Karpas-422 (cell line): Measurements from ENCODE around the gene TNN. TPM values are rescaled to one million over a fixed set of nuclear protein-coding genes. Genes with fewer than 3 reads are reported as not detected.

Experiments used
- DNase-seq: peaks from one replicate; pipeline ENCODE4 v3.0.0-alpha.2; 2015
- H2AFZ ChIP-seq: fragments of 200-600 bp; sonication (generic); 2 replicates; pipeline ENCODE4 v1.6.1; 2014; ENCODE audit warnings: antibody characterized with exemption, low read length, mixed read lengths
- H3K27ac ChIP-seq: fragments of 200-600 bp; sonication (generic); 2 replicates; pipeline ENCODE4 v1.5.1; 2014; ENCODE audit warnings: mild to moderate bottlenecking, low read length, moderate library complexity
- H3K27me3 ChIP-seq: fragments of 200-600 bp; sonication (generic); 2 replicates; pipeline ENCODE4 v1.6.1; 2014; ENCODE audit warnings: low read length, mixed read lengths
- H3K36me3 ChIP-seq: fragments of 200-600 bp; sonication (generic); 2 replicates; pipeline ENCODE4 v1.6.1; 2014; ENCODE audit warnings: low read length, mixed read lengths; ENCODE audit not compliant: insufficient read depth
- H3K4me1 ChIP-seq: fragments of 200-600 bp; sonication (generic); 2 replicates; pipeline ENCODE4 v1.6.1; 2014; ENCODE audit warnings: mild to moderate bottlenecking, low read length, mixed read lengths
- H3K4me2 ChIP-seq: fragments of 200-600 bp; sonication (generic); 2 replicates; pipeline ENCODE4 v1.6.1; 2014; ENCODE audit warnings: low read length, low read depth, mild to moderate bottlenecking; ENCODE audit not compliant: poor library complexity, severe bottlenecking
- H3K4me3 ChIP-seq: fragments of 200-600 bp; sonication (generic); 2 replicates; pipeline ENCODE4 v1.5.1; 2014; ENCODE audit warnings: mild to moderate bottlenecking, antibody characterized with exemption, low read length, mixed read lengths
- H3K79me2 ChIP-seq: fragments of 200-600 bp; sonication (generic); 2 replicates; pipeline ENCODE4 v1.6.1; 2014; ENCODE audit warnings: mild to moderate bottlenecking, low read length, mixed read lengths
- H3K9ac ChIP-seq: fragments of 200-600 bp; sonication (generic); 2 replicates; pipeline ENCODE4 v1.6.0; 2014; ENCODE audit warnings: low read length
- H3K9me2 ChIP-seq: fragments of 200-600 bp; sonication (generic), shearing (Covaris generic); replicated peaks from 2 replicates; pipeline ENCODE4 v1.6.0; 2014; ENCODE audit warnings: mild to moderate bottlenecking, low read length, moderate library complexity; ENCODE audit not compliant: insufficient read depth
- H3K9me3 ChIP-seq: fragments of 300-700, 200-600 bp; sonication (generic); 2 replicates; pipeline ENCODE4 v1.6.1; 2014; ENCODE audit warnings: low read length, mixed read lengths
- H4K20me1 ChIP-seq: fragments of 200-600 bp; sonication (generic); 2 replicates; pipeline ENCODE4 v1.6.1; 2014; ENCODE audit warnings: mild to moderate bottlenecking, antibody characterized with exemption, low read length, low read depth; ENCODE audit not compliant: insufficient read depth
- total RNA-seq: library from RNA; depleted of rRNA; stranded (reverse); fragments of >200 nt; shearing (Covaris generic); gene quantifications from 2 replicates; pipeline ENCODE4 v1.2.3, GENCODE V29; 2014; ENCODE audit warnings: low replicate concordance

The TNN gene
- total RNA-seq, 1 experiment from 2014 or later: not detected

DNA sequence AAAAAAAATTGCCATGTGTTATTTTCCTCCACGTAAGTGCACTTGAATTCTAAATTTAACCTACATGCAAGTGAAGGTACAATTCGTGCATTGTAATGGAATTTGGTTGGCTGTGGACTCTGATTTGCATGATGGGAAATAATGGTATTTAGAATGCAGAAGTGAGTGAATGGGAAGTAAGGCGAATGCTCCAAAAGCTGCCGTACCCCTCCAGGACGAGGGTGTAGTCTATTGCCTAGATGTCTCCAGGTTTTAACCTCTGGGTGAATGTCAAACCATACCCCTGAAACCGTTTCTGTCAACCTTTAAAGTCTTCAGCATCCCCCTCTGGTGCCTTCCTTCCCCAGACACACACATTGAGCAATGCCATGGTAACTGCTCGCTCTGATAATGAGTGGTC is 80.4 kb downstream of the TNN start:
- no peak overlapping the region for H3K27ac ChIP-seq
- H3K27me3 ChIP-seq: no peaks in the 10 kb centered on the region
- H4K20me1 ChIP-seq: peaks cover 3% of the 10 kb centered on the region; the same call in 1 of the 2 replicates
- H3K9me2 ChIP-seq: no peaks in the 10 kb centered on the region
- no peak overlapping the region for H2AFZ ChIP-seq
- H3K9me3 ChIP-seq: no peaks in the 10 kb centered on the region
- H3K9ac ChIP-seq: no peak overlapping the region
- H3K4me2 ChIP-seq: peak overlapping the region; percentile 51
- peaks cover 35% of the 10 kb centered on the region for H3K4me1 ChIP-seq
- no peak for DNase-seq
- no peaks in the 10 kb centered on the region for H3K36me3 ChIP-seq
- H3K4me3 ChIP-seq: peak overlapping the region; percentile 7; the same call in 1 of the 2 replicates
- no peaks in the 10 kb centered on the region for H3K79me2 ChIP-seq

DNA sequence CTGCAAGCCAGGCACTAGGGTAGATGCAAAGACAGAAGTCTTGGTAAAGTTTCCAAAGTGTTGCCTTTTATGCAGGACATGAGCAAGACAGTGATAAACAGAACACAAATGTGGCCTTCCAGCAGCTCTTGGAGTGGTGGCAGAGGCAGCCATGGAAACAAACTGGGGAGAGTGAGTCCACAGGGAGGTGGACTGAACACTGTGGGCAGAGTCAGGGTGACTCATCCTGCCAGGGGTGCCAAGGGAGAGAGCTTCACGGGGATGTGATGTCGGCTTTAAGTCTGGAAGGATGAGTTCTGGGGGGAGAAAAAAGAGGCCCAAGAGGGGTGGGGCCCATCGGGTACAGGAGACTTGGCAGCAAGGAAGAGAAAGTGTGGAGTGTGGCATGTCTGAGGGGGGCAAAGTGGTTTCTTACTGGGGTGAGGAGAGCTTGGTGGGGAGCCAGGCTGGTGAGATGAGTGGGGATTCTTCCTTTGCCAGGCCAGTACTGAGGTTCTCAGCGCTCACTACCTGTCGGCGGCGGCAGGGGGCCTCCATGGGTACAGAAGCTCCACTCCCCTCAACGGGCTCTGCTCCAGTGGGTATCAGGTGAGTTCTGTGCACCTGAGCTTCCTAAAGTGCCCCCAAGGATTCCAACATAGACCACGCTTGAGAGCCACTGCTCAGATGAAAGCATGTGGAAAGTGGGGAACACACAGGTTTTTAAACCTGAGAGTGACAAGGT is 83.1 kb downstream of the TNN start:
- H3K79me2 ChIP-seq: no peaks in the 10 kb centered on the region
- H3K4me3 ChIP-seq: no peak overlapping the region
- H3K36me3 ChIP-seq: no peaks in the 10 kb centered on the region
- no peaks in the 10 kb centered on the region for H3K9me2 ChIP-seq
- H3K4me1 ChIP-seq: peaks cover 47% of the 10 kb centered on the region
- no peak overlapping the region for H3K4me2 ChIP-seq
- no peaks in the 10 kb centered on the region for H4K20me1 ChIP-seq
- H3K9me3 ChIP-seq: no peaks in the 10 kb centered on the region
- no peaks in the 10 kb centered on the region for H3K27me3 ChIP-seq
- no peak overlapping the region for H2AFZ ChIP-seq
- no peak overlapping the region for H3K9ac ChIP-seq
- no peak overlapping the region for H3K27ac ChIP-seq
- DNase-seq: no peak

DNA sequence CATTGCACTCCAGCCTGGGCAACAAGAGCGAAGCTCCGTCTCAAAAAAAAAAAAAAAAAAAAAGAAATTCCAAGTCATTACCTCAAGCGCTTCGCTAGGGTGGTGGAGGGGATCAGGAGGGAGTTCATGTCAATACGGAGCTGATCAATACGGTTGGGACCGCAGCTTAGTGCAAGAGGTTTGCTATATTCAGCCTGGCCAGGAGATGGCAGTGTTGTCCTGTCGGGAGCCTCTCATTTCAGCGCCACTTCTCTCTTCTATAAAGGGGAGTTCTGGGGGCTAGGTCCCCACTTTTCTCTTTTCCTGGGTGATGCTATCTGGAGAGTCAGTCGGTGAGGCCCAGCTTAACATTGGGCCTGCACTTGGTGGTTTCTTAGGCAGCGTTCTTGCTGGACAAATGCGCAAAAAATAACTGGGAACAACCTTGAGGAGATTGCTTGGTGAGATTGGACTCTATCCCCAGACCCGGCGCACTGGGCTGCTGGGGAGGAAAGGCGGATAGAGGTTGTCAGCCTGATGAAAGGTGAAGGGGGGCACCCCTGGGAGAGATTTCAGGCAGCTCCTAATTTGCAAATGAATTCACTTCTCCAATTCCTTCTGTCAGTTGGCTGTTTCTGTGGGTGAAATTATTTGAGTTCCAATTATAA is 84.5 kb downstream of the TNN start:
- Histone ChIP-seq H3K9ac (no peak overlapping the region), H3K4me1 (peaks cover 55% of the 10 kb centered on the region), H4K20me1 (no peaks in the 10 kb centered on the region), H3K27me3 (no peaks in the 10 kb centered on the region), H3K9me3 (no peaks in the 10 kb centered on the region), H3K4me2 (peak overlapping the region; percentile 46), H3K27ac (no peak overlapping the region), H3K4me3 (no peak overlapping the region), H2AFZ (no peak overlapping the region), H3K79me2 (no peaks in the 10 kb centered on the region), H3K9me2 (no peaks in the 10 kb centered on the region), H3K36me3 (no peaks in the 10 kb centered on the region)
- DNase-seq: peak; percentile 88

DNA sequence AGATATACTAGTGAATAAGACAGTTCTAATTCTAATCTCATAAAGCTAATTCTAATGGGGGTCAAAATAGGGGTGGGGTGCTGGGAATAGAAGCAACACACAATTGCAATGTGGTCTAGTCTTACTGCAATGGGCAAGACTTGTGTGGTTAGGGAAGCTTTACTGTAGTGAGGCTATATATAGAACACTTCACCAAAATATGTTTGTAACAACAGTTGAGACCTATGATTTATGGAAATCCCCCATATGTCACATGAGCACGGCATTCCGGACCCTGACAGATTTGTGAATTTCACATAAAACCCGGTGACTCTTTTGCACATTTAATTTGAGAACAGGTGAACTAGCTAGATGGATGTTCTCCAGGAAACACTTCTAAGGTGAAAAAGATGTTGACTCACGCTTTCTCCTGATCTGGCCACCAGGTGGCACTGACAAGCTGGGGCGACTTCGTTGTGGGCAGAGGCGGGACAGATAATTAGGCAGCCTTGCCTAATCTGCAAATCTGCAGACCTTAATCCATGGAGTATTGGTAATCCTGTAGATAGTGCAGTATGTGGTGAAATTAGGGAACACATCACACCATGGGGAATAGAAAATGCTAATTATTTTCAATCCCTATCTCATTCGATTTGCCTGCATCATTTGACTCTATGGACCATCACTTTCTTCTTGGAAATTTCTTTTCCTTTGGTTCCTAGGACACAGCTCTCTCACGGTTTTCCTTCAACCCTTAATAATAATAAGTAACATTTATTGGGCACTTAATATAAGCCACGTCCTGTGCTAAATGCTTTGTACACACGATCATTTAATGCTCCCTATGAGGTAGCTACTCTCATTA is 87.2 kb downstream of the TNN start:
- H3K4me3 ChIP-seq: peak overlapping the region; percentile 32; the same call in 1 of the 2 replicates
- peak overlapping the region; percentile 67 for H3K4me2 ChIP-seq

DNA sequence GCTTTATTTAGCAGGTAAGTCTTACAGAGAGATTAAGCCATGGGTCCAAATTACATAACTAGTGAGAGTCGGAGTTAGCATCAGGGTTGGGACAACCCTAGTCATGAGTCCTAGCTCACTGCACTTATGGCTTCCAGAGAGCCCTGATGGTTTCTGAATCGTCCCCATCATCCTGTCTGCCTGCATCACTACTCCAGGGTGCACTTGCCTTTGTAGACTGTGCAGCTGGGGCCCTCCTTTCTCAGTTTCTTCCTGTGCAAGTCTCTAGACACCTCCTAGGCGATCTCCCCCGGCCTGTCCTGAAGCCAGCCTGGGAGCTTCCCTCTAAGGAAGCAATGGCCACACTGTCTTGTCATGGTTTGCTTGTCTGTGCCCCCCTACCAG is 87.8 kb downstream of the TNN start:
- Histone ChIP-seq H3K27ac (peak overlapping the region; percentile 83), H4K20me1 (no peaks in the 10 kb centered on the region), H3K9me2 (no peaks in the 10 kb centered on the region), H3K4me2 (peak overlapping the region; percentile 67), H3K9me3 (no peaks in the 10 kb centered on the region), H3K9ac (peak overlapping the region; percentile 27; the same call in 1 of the 2 replicates), H2AFZ (no peak overlapping the region), H3K36me3 (peaks cover 17% of the 10 kb centered on the region), H3K27me3 (no peaks in the 10 kb centered on the region), H3K4me3 (peak overlapping the region; percentile 32; the same call in 1 of the 2 replicates), H3K79me2 (no peaks in the 10 kb centered on the region), H3K4me1 (peaks cover 52% of the 10 kb centered on the region)
- peak; percentile 72 for DNase-seq

More for the DNA sequence above, 87.2 kb downstream of the TNN start:
- H4K20me1 ChIP-seq: no peaks in the 10 kb centered on the region
- peaks cover 52% of the 10 kb centered on the region for H3K4me1 ChIP-seq
- H3K27me3 ChIP-seq: no peaks in the 10 kb centered on the region
- H3K9me2 ChIP-seq: no peaks in the 10 kb centered on the region
- no peaks in the 10 kb centered on the region for H3K9me3 ChIP-seq
- DNase-seq: peak; percentile 94
- peak overlapping the region; percentile 27; the same call in 1 of the 2 replicates for H3K9ac ChIP-seq
- peak overlapping the region; percentile 83 for H3K27ac ChIP-seq
- no peak overlapping the region for H2AFZ ChIP-seq
- peaks cover 11% of the 10 kb centered on the region for H3K36me3 ChIP-seq
- no peaks in the 10 kb centered on the region for H3K79me2 ChIP-seq

DNA sequence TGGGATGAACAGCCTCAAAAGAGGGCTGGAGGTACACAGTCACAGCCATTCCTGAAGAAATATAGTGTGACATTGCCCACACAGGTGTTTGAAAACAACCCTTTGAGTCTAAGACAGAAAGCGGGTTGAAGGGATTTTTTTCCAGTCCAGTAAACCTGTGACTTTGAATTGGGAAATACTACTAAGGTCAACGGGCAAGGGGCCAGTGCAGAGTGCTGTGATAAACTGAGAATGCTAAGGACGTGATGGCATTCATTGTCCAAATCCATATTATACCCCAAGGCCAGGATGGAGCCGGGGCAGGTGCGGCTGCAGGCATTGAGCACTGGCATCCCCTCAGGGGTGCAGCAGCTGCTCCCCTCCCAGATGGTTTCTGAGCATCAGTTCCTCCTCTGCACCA is 88.3 kb downstream of the TNN start:
- no peaks in the 10 kb centered on the region for H3K9me3 ChIP-seq
- peak overlapping the region; percentile 67 for H3K4me2 ChIP-seq
- peak overlapping the region; percentile 27; the same call in 1 of the 2 replicates for H3K9ac ChIP-seq
- no peaks in the 10 kb centered on the region for H4K20me1 ChIP-seq
- H3K4me1 ChIP-seq: peaks cover 52% of the 10 kb centered on the region
- peak overlapping the region; percentile 83 for H3K27ac ChIP-seq
- H3K27me3 ChIP-seq: no peaks in the 10 kb centered on the region
- H3K36me3 ChIP-seq: peaks cover 22% of the 10 kb centered on the region
- no peak overlapping the region for H3K4me3 ChIP-seq
- no peaks in the 10 kb centered on the region for H3K9me2 ChIP-seq
- DNase-seq: no peak
- H3K79me2 ChIP-seq: no peaks in the 10 kb centered on the region
- H2AFZ ChIP-seq: no peak overlapping the region

DNA sequence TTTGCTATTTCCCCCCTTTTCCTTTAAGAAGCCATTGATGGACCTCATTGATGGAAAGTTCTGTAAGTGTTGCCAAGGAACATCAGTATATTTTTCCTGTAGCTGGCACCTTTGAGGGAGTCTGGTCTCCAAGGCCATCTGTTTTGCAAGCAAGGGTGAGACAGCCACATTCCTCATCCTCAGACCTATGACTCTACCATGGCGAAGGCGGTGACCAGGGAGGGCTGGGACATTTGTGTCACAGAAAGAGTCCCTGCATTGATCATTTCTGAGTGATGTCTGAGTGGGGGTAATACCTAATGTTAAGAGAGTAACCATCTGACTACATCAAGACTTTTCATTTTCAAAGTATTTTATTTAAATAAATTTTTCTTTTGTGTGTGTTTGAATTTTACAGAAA is 89.6 kb downstream of the TNN start:
- no peak overlapping the region for H3K4me2 ChIP-seq
- no peaks in the 10 kb centered on the region for H3K79me2 ChIP-seq
- H4K20me1 ChIP-seq: no peaks in the 10 kb centered on the region
- peaks cover 53% of the 10 kb centered on the region for H3K4me1 ChIP-seq
- no peak overlapping the region for H3K4me3 ChIP-seq
- H2AFZ ChIP-seq: no peak overlapping the region
- H3K27ac ChIP-seq: peak overlapping the region; percentile 7; the same call in 1 of the 2 replicates
- DNase-seq: no peak
- H3K36me3 ChIP-seq: peaks cover 32% of the 10 kb centered on the region
- H3K9ac ChIP-seq: no peak overlapping the region
- H3K9me3 ChIP-seq: no peaks in the 10 kb centered on the region
- H3K9me2 ChIP-seq: no peaks in the 10 kb centered on the region
- no peaks in the 10 kb centered on the region for H3K27me3 ChIP-seq

DNA sequence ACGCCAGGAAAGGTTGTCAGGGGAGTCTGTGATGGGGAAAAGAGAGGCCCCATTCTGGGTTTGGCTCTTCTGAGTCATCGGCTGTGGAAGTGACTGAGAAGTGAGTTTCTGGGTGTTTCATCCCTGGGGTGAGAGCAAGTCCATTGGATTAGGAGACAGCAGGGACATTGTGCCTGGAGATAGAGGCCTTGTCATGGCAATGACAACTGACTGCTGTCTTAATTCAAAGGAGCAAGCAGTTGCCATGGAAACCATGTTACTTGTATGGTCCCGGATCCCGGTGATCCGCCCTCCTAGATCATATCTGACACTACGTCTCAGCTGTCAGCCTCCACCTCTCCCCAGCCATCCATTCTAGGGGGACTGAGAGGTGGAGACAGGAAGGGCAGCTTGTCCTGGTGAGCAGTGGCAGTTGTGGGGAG is 90.5 kb downstream of the TNN start:
- no peaks in the 10 kb centered on the region for H3K79me2 ChIP-seq
- no peaks in the 10 kb centered on the region for H3K9me2 ChIP-seq
- H3K4me1 ChIP-seq: peaks cover 43% of the 10 kb centered on the region
- H2AFZ ChIP-seq: no peak overlapping the region
- no peaks in the 10 kb centered on the region for H3K9me3 ChIP-seq
- DNase-seq: no peak
- peaks cover 39% of the 10 kb centered on the region for H3K36me3 ChIP-seq
- no peaks in the 10 kb centered on the region for H4K20me1 ChIP-seq
- H3K9ac ChIP-seq: no peak overlapping the region
- 0 out of 2 replicates have a peak overlapping the region, but pooled peaks have one; percentile 26 for H3K27ac ChIP-seq
- no peaks in the 10 kb centered on the region for H3K27me3 ChIP-seq
- H3K4me2 ChIP-seq: no peak overlapping the region
- no peak overlapping the region for H3K4me3 ChIP-seq
